ENCODE measurements around the gene BHLHE23. TPM values are rescaled to one million over a fixed set of nuclear protein-coding genes. Genes with fewer than 3 reads are reported as not detected.

The BHLHE23 gene
- total and polyA plus RNA-seq, 3 experiments from 2014 or later: not detected

DNA sequence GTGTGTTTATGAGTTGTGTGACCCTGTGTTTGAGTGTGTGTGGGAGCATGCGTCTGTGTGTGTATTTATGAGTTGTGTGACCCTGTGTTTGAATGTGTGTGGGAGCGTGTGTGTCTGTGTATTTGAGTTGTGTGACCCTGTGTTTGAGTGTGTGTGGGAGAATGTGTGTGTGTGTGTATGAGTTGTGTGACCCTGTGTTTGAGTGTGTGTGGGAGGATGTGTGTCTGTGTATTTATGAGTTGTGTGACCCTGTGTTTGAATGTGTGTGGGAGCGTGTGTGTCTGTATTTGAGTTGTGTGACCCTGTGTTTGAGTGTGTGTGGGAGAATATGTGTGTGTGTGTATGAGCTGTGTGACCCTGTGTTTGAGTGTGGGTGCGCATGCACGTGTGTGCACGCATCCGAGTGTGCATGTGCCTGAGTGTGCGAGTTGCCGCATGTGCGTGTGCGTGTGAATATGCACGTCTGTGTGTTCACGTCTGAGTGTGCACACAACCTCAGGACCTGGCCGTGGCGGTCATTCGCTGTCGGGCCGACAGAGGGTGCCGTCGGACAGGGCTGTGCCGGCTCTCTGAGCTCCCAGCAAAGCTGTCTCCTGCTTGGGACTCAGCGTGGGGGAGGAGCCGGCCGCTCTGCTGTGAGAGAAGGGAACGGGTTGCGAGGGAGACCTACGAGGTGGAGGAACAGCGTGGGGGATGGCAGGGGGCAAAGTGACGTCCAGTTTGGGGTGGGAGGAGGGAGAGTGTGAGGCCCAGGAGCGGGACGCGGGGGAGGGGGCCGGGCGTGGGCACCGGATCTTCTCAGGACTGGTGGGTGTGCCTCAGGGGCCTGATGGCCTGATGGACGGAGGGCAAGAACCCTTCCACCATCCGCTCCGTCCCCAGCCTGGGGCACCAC is 34.6 kb downstream of the BHLHE23 start:
- peak overlapping the region in 6 of 7 donors; percentile 49 to 86 (median 76) for H3K4me3 Mint-ChIP-seq
- POLR2A ChIA-PET: no interaction called here
- H3K36me3 ChIP-seq (ENCODE audit: insufficient read depth, low read length): no peaks in the 10 kb centered on the region
- H3K27ac Mint-ChIP-seq: peak overlapping the region in 7 of 8 donors; percentile 10 to 75 (median 42)
- H3K9me3 Mint-ChIP-seq: peaks cover 0 to 2% (median 0%) of the 10 kb centered on the region in 5 donors
- H3K36me3 Mint-ChIP-seq: no peaks in the 10 kb centered on the region
- peaks cover 28% of the 10 kb centered on the region for H3K27me3 ChIP-seq (ENCODE audit: insufficient read depth, low read length, poor library complexity, severe bottlenecking)
- H3K9me3 ChIP-seq (ENCODE audit: low read length): no peaks in the 10 kb centered on the region
- H3K4me1 ChIP-seq (ENCODE audit: insufficient read depth, low read length): peaks cover 14% of the 10 kb centered on the region
- H3K4me1 Mint-ChIP-seq: peaks cover 14 to 30% (median 15%) of the 10 kb centered on the region in 3 donors
- CTCF ChIA-PET: interaction anchor here (0.6 to 2.1 kb wide), 27 partner anchors 9 to 210 kb away, joined by 3 to 13 read pairs (median 5); no protein-coding TSS in a partner anchor
- DNase-seq: peak; percentile 73 to 89 (median 76)
- H3K4me3 ChIP-seq (ENCODE audit: low read length): no peak overlapping the region
- no peak overlapping the region for H3K27ac ChIP-seq (ENCODE audit: low read depth, low read length)
- H3K27me3 Mint-ChIP-seq: peaks cover 42 to 47% of the 10 kb centered on the region in 2 donors

DNA sequence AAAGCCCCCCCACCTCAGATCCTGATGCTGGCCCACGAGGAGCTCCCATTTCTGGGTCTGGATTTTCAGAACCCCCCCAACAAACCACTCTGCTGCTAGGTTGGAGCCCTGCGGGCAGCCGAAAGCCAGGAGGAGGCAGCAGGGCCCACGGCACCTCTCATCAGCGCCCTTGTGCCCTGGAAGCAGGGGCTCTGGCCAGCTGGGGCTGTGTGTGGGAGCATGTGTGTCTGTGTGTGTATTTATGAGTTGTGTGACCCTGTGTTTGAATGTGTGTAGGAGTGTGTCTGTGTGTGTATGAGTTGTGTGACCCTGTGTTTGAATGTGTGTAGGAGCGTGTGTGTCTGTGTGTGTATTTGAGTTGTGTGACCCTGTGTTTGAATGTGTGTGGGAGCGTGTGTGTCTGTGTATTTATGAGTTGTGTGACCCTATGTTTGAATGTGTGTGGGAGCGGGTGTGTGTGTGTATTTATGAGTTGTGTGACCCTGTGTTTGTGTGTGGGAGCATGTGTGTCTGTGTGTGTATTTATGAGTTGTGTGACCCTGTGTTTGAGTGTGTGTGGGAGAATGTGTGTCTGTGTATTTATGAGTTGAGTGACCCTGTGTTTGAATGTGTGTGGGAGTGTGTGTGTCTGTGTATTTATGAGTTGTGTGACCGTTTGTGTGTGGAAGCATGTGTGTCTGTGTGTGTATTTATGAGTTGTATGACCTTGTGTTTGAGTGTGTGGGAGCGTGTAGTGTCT is 35.4 kb downstream of the BHLHE23 start:
- Histone ChIP-seq H3K4me1 (ENCODE audit: insufficient read depth, low read length) (peaks cover 9% of the 10 kb centered on the region), H3K27ac (ENCODE audit: low read depth, low read length) (no peak overlapping the region), H3K36me3 (ENCODE audit: insufficient read depth, low read length) (no peaks in the 10 kb centered on the region), H3K9me3 (ENCODE audit: low read length) (no peaks in the 10 kb centered on the region), H3K4me3 (ENCODE audit: low read length) (no peak overlapping the region), H3K27me3 (ENCODE audit: insufficient read depth, low read length, poor library complexity, severe bottlenecking) (peaks cover 25% of the 10 kb centered on the region)
- no peaks in the 10 kb centered on the region for H3K36me3 Mint-ChIP-seq
- ChIA-PET POLR2A (interaction anchor here (0.8 kb wide), 1 partner anchor 21 kb away, joined by 5 read pairs; no protein-coding TSS in a partner anchor), CTCF (interaction anchor here (0.7 to 2.1 kb wide), 8 partner anchors 8 to 40 kb away, joined by 3 to 13 read pairs (median 4); no protein-coding TSS in a partner anchor)
- H3K27me3 Mint-ChIP-seq: peaks cover 38 to 42% of the 10 kb centered on the region in 2 donors
- peak overlapping the region in 5 of 8 donors; percentile 2 to 37 (median 10) for H3K27ac Mint-ChIP-seq
- peak overlapping the region in 5 of 7 donors; percentile 20 to 86 (median 48) for H3K4me3 Mint-ChIP-seq
- no peak for DNase-seq
- peaks cover 14 to 24% (median 15%) of the 10 kb centered on the region in 3 donors for H3K4me1 Mint-ChIP-seq
- peaks cover 0 to 2% (median 0%) of the 10 kb centered on the region in 5 donors for H3K9me3 Mint-ChIP-seq

DNA sequence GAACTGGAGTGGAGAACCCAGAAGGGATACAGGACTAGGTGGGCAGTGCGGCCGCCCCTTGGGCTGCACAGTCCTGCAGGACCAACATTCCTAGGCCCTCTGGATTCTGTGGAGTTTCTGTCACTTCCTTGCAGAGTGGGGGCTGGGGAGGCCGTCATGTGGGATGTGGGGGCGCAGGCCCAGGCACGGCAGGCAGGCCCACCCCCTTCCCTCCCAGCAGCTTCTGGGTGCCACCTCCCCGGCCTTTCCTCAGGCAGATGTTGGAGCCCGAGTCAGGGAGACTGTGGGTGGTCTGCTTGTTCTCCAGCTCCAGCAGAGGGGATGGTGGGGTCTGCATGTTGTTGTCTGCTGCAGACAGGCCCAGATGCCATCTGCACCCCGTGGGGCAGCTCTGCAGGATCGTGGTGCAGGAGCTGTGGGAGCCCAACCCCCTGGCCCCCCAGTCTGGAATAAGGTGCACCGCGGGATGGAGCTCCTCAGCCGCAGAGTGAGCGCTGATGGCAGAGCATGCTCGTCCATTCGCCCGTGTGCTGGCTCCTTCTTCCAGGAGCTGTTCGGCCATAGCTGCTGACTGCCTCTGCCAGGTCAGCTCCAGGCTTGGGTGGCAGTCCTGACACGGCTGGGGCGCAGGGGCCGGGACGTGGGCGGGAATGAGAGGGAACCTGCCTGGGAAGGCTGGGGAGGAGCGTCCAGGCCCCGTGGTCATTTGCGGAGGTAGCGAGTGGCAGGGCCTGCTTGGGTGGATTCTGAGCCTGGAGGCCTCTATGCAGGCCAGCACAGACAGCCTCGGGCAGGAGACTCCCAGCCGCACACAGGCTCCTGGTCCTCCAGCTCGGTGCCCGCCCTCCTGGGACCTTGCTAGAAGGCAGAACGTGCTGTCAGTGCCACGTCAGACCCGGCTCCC is 36.2 kb downstream of the BHLHE23 start:
- DNase-seq: no peak
- ChIA-PET CTCF (interaction anchor here (0.7 to 2.1 kb wide), 6 partner anchors 9 to 41 kb away, joined by 3 to 7 read pairs (median 3); no protein-coding TSS in a partner anchor), POLR2A (interaction anchor here (0.8 kb wide), 1 partner anchor 22 kb away, joined by 5 read pairs; no protein-coding TSS in a partner anchor)
- H3K36me3 Mint-ChIP-seq: no peaks in the 10 kb centered on the region
- H3K4me1 Mint-ChIP-seq: peaks cover 14 to 21% (median 15%) of the 10 kb centered on the region in 3 donors
- Histone ChIP-seq H3K9me3 (ENCODE audit: low read length) (no peaks in the 10 kb centered on the region), H3K27ac (ENCODE audit: low read depth, low read length) (no peak overlapping the region), H3K4me3 (ENCODE audit: low read length) (no peak overlapping the region), H3K36me3 (ENCODE audit: insufficient read depth, low read length) (no peaks in the 10 kb centered on the region), H3K4me1 (ENCODE audit: insufficient read depth, low read length) (peaks cover 9% of the 10 kb centered on the region), H3K27me3 (ENCODE audit: insufficient read depth, low read length, poor library complexity, severe bottlenecking) (peaks cover 18% of the 10 kb centered on the region)
- H3K9me3 Mint-ChIP-seq: peaks cover 0 to under 1% (median 0%) of the 10 kb centered on the region in 5 donors
- H3K27ac Mint-ChIP-seq: no peak overlapping the region
- H3K4me3 Mint-ChIP-seq: no peak overlapping the region
- peaks cover 32 to 34% of the 10 kb centered on the region in 2 donors for H3K27me3 Mint-ChIP-seq

DNA sequence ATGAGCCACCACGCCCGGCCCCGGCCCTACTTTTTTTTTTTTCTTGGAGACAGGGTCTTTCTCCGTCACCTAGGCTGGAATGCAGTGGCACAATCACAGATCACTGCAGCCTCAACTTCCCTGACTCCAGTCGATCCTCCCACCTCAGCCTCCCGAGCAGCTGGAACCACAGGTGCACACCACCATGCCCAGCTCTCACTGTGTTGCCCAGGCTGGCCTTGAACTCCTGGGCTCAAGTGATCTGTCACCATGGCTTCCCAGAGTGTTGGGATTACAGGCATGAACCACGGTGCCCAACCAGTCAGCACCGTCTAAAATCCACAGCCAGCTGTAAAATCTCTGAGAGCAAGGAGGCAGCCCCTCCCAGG is 36.8 kb downstream of the BHLHE23 start:
- ChIA-PET POLR2A (no interaction called here), CTCF (interaction anchor here (1.7 to 2.1 kb wide), 3 partner anchors 11 to 39 kb away, joined by 3 to 7 read pairs (median 7); no protein-coding TSS in a partner anchor)
- peaks cover 9% of the 10 kb centered on the region for H3K4me1 ChIP-seq (ENCODE audit: insufficient read depth, low read length)
- H3K4me3 ChIP-seq (ENCODE audit: low read length): no peak overlapping the region
- no peaks in the 10 kb centered on the region for H3K9me3 Mint-ChIP-seq
- peaks cover 29 to 31% of the 10 kb centered on the region in 2 donors for H3K27me3 Mint-ChIP-seq
- no peak for DNase-seq
- H3K36me3 Mint-ChIP-seq: no peaks in the 10 kb centered on the region
- H3K9me3 ChIP-seq (ENCODE audit: low read length): no peaks in the 10 kb centered on the region
- H3K27ac Mint-ChIP-seq: peak overlapping the region in 1 of 8 donors; percentile 74
- no peak overlapping the region for H3K4me3 Mint-ChIP-seq
- peaks cover 13% of the 10 kb centered on the region for H3K27me3 ChIP-seq (ENCODE audit: insufficient read depth, low read length, poor library complexity, severe bottlenecking)
- H3K36me3 ChIP-seq (ENCODE audit: insufficient read depth, low read length): no peaks in the 10 kb centered on the region
- H3K4me1 Mint-ChIP-seq: peaks cover 14 to 21% (median 15%) of the 10 kb centered on the region in 3 donors
- H3K27ac ChIP-seq (ENCODE audit: low read depth, low read length): no peak overlapping the region

DNA sequence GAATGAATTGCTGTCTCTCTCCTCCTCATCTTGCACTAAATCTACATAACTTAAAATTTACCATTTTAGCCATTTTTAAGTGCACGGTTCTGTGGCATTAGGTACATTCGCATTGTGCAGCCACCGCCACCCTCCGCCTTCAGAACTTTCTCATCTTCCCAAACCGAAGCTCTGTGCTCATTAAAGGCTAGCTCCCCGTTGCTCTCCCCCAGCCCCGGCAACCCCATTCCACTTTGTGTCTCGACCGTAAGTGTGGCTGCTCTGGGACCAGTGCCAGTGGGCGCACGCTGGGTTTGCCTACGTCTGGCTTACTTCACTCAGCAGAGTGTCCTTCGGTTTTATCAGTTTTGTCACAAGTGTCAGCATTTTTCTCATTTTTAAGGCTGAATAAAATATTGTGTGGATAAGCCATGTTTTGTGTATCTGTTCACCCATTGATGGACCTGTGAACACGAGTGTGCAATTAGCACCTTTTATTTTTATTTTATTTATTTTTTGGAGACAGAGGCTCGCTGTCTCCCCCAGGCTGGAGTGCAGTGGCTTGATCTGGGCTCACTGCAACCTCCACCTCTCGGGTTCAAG is 37.5 kb downstream of the BHLHE23 start:
- POLR2A ChIA-PET: no interaction called here
- H3K9me3 Mint-ChIP-seq: no peaks in the 10 kb centered on the region
- peaks cover 14 to 21% (median 15%) of the 10 kb centered on the region in 3 donors for H3K4me1 Mint-ChIP-seq
- Histone ChIP-seq H3K36me3 (ENCODE audit: insufficient read depth, low read length) (no peaks in the 10 kb centered on the region), H3K4me3 (ENCODE audit: low read length) (no peak overlapping the region), H3K27me3 (ENCODE audit: insufficient read depth, low read length, poor library complexity, severe bottlenecking) (peaks cover 6% of the 10 kb centered on the region), H3K4me1 (ENCODE audit: insufficient read depth, low read length) (peaks cover 9% of the 10 kb centered on the region), H3K27ac (ENCODE audit: low read depth, low read length) (no peak overlapping the region), H3K9me3 (ENCODE audit: low read length) (no peaks in the 10 kb centered on the region)
- no peak for DNase-seq
- peak overlapping the region in 1 of 8 donors; percentile 23 for H3K27ac Mint-ChIP-seq
- H3K36me3 Mint-ChIP-seq: no peaks in the 10 kb centered on the region
- CTCF ChIA-PET: interaction anchor here (2.0 to 2.1 kb wide), 2 partner anchors 11 to 40 kb away, joined by 7 read pairs; no protein-coding TSS in a partner anchor
- H3K4me3 Mint-ChIP-seq: no peak overlapping the region
- peaks cover 22 to 24% of the 10 kb centered on the region in 2 donors for H3K27me3 Mint-ChIP-seq

DNA sequence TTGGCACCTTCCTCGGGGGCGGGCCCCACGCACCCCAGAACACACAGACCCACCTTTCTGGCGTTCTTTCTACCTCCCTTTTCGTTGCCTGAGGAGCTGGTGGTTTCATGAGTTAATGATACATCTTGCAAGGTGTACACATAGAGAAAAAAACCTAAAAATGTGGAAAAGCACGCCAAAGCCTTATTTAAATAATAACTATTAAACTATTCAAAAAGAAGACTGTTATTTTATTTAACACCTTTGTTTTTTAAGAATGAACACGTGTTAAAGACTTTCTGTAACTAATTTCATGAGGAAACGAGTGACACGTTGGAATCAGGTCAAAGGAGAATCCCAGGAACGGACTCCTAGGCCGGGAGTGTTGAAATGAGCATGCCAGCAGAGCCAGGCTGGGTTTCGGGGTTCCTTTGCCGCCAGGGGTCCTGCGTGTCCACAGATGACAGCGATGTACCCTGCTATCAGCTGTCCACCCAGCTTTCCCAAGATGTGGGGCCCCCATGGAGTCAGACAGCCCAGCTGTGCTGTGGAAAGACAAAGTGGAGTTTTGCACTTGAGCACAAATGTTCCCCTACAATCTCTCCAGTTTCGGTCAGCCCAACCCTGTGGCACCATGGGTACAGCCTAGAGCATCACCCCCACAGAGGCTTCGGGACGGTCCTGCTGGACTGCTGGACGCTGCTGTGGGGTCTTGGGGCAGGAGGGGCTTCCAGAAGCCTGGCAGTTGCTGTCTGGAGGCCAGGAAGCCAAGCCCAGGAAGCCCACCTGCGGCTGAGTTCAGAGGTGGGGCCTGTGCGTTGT is 38.2 kb downstream of the BHLHE23 start:
- Mint-ChIP-seq H3K9me3 (no peaks in the 10 kb centered on the region), H3K27me3 (peaks cover 17 to 20% of the 10 kb centered on the region in 2 donors), H3K36me3 (peaks cover 0 to 2% (median 0%) of the 10 kb centered on the region in 3 donors), H3K4me1 (peaks cover 14 to 21% (median 15%) of the 10 kb centered on the region in 3 donors), H3K27ac (no peak overlapping the region), H3K4me3 (no peak overlapping the region)
- DNase-seq: no peak
- Histone ChIP-seq H3K27me3 (ENCODE audit: insufficient read depth, low read length, poor library complexity, severe bottlenecking) (peaks cover 2% of the 10 kb centered on the region), H3K27ac (ENCODE audit: low read depth, low read length) (no peak overlapping the region), H3K9me3 (ENCODE audit: low read length) (no peaks in the 10 kb centered on the region), H3K4me1 (ENCODE audit: insufficient read depth, low read length) (peaks cover 9% of the 10 kb centered on the region), H3K36me3 (ENCODE audit: insufficient read depth, low read length) (no peaks in the 10 kb centered on the region), H3K4me3 (ENCODE audit: low read length) (no peak overlapping the region)
- ChIA-PET CTCF (interaction anchor here (1.4 kb wide), 1 partner anchor 41 kb away, joined by 4 read pairs; no protein-coding TSS in a partner anchor), POLR2A (no interaction called here)
